ENCODE data around the gene KIF2C.
"Not testable (repeated sequence)": the region's sequence is repeated elsewhere in the genome, so short reads cannot be mapped to it uniquely, and the experiment has no call there.

The KIF2C gene

GRCh38 chr1:44776730-44777068, 37.1 kb downstream of the KIF2C start:
- no peak for DNase-seq

- DNase-seq, result no peak
Measured at GRCh38 chr1:44777547-44777946, 37.9 kb downstream of the KIF2C start.

GRCh38 chr1:44777969-44778635, 38.5 kb downstream of the KIF2C start:
- DNase-seq, result peak; percentile 55

- no peak for DNase-seq
Measured at GRCh38 chr1:44778705-44779576, 39.3 kb downstream of the KIF2C start.

GRCh38 chr1:44780583-44781121, 41.0 kb downstream of the KIF2C start:
- DNase-seq, result no peak

- DNase-seq, result no peak
Measured at GRCh38 chr1:44783697-44784093, 44.1 kb downstream of the KIF2C start.

GRCh38 chr1:44784094-44785028, 44.7 kb downstream of the KIF2C start:
- peak; percentile 67 for DNase-seq

GRCh38 chr1:44785029-44785380, 45.4 kb downstream of the KIF2C start:
- DNase-seq, result no peak

GRCh38 chr1:44785501-44786137, 46.0 kb downstream of the KIF2C start:
- DNase-seq, result no peak

- DNase-seq, result peak; percentile 81
Measured at GRCh38 chr1:44786138-44786840, 46.7 kb downstream of the KIF2C start.

- DNase-seq, result no peak
Measured at GRCh38 chr1:44786841-44787426, 47.3 kb downstream of the KIF2C start.

GRCh38 chr1:44787506-44787905, 47.9 kb downstream of the KIF2C start:
- DNase-seq, result no peak

- no peak for DNase-seq
Measured at GRCh38 chr1:44788120-44788860, 48.7 kb downstream of the KIF2C start, which contains the start of gene BEST4. TSS of gene BEST4 (minus strand) at chr1:44788170. CDS start at chr1:44787705, 465 bp downstream.

GRCh38 chr1:44790968-44791801, 51.5 kb downstream of the KIF2C start:
- DNase-seq, result no peak

GRCh38 chr1:44792736-44793502, 53.3 kb downstream of the KIF2C start:
- no peak for DNase-seq

- not testable (repeated sequence) for DNase-seq
Measured at GRCh38 chr1:44797886-44798285, 58.2 kb downstream of the KIF2C start.

- no peak for DNase-seq
Measured at GRCh38 chr1:44798481-44799365, 59.1 kb downstream of the KIF2C start.
